ENCODE measurements around the gene CCDC30. TPM values are rescaled to one million over a fixed set of nuclear protein-coding genes. Genes with fewer than 3 reads are reported as not detected.

The CCDC30 gene
- total RNA-seq, 1 donor from 2014 or later, result 1.8 TPM

DNA sequence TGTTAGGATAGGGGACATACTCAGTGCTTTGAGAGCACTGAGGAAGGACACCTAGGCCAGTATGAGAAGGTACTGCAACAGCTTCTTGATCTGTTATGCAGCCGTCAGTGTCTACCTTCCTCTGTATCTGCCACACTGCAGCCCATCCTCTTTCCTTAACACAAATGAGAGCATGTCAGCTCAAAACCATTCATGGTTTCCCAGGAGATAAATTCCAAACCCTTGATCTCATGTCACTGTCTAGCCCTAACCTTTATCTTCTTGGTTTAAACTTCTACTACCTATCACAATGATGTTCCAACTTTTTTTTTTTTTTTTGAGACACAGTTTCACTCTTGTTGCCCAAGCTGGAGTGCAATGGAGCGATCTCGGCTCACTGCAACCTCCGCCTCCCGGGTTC, 8.7 kb upstream of the CCDC30 start:
- no peak for DNase-seq (ENCODE audit: low read depth)
- no peak overlapping the region for H3K4me3 ChIP-seq (ENCODE audit: low read depth, low read length)
- no peaks in the 10 kb centered on the region for H3K27me3 ChIP-seq (ENCODE audit: control insufficient read depth, insufficient read depth, low read length)
- TF ChIP-seq, protein P1, sequence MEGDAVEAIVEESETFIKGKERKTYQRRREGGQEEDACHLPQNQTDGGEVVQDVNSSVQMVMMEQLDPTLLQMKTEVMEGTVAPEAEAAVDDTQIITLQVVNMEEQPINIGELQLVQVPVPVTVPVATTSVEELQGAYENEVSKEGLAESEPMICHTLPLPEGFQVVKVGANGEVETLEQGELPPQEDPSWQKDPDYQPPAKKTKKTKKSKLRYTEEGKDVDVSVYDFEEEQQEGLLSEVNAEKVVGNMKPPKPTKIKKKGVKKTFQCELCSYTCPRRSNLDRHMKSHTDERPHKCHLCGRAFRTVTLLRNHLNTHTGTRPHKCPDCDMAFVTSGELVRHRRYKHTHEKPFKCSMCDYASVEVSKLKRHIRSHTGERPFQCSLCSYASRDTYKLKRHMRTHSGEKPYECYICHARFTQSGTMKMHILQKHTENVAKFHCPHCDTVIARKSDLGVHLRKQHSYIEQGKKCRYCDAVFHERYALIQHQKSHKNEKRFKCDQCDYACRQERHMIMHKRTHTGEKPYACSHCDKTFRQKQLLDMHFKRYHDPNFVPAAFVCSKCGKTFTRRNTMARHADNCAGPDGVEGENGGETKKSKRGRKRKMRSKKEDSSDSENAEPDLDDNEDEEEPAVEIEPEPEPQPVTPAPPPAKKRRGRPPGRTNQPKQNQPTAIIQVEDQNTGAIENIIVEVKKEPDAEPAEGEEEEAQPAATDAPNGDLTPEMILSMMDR (IDR thresholded peaks at IDR 0.05; ENCODE audit: insufficient read depth, low read length, poor library complexity, severe bottlenecking), result no peak
- H3K36me3 ChIP-seq (ENCODE audit: control insufficient read depth, insufficient read depth, low read length), result no peaks in the 10 kb centered on the region

DNA sequence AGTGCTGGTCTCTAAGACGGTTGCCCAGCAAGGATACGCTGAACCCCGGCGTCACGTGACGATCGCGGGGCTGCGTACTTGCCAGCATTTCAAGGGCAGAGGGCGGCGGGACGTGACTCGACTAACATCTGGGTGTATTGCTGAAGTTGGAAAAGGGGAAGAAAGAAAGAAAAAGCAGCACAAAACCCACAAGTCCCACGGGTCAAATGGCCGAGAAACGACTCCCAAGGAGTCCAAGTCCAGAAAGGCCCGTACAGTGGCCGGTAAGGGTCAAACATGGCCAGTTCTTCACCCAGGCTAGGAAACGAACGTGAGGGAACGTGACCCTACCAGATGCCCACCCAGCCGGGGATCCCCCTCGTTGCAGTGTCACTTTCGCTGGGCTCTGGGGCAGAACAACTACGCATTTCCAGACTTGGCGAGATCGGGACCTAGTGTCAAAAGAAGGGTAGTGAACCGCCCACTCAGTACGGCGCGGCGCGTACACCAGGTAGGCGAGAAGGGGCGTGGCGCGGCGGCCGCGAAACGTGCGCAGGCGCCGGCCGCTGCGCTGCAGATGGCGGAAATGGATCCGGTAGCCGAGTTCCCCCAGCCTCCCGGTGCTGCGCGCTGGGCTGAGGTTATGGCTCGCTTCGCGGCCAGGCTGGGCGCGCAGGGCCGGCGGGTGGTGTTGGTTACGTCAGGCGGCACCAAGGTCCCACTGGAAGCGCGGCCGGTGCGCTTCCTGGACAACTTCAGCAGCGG, 6.9 kb upstream of the CCDC30 start, which contains the start of the genes PPCS and ZMYND12:
PPCS (plus strand) TSS at position 534 of the 744 bp plus-strand sequence; CDS start at position 557, 23 bp downstream.
ZMYND12 (minus strand) TSS at position 13 of the 744 bp plus-strand sequence. CDS start 25 bp downstream, outside the sequence.
- H3K36me3 ChIP-seq (ENCODE audit: control insufficient read depth, insufficient read depth, low read length), result no peaks in the 10 kb centered on the region
- TF ChIP-seq, protein P1 (IDR thresholded peaks at IDR 0.05; ENCODE audit: insufficient read depth, low read length, poor library complexity, severe bottlenecking), result no peak
- H3K27me3 ChIP-seq (ENCODE audit: control insufficient read depth, insufficient read depth, low read length), result no peaks in the 10 kb centered on the region
- DNase-seq (ENCODE audit: low read depth), result no peak
- peak within 1 kb of the TSS; percentile 65 for H3K4me3 ChIP-seq (ENCODE audit: low read depth, low read length)

DNA sequence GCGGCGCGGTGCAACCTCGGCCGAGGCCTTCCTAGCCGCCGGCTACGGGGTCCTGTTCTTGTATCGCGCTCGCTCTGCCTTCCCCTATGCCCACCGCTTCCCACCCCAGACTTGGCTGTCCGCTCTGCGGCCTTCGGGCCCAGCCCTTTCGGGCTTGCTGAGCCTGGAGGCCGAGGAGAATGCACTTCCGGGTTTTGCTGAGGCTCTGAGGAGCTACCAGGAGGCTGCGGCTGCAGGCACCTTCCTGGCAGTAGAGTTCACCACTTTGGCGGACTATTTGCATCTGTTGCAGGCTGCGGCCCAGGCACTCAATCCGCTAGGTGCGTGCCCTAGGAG, 6.4 kb upstream of the CCDC30 start:
- Histone ChIP-seq H3K4me3 (ENCODE audit: low read depth, low read length) (peak overlapping the region; percentile 65), H3K27me3 (ENCODE audit: control insufficient read depth, insufficient read depth, low read length) (no peaks in the 10 kb centered on the region), H3K36me3 (ENCODE audit: control insufficient read depth, insufficient read depth, low read length) (no peaks in the 10 kb centered on the region)
- DNase-seq (ENCODE audit: low read depth), result no peak
- TF ChIP-seq, protein P1 (IDR thresholded peaks at IDR 0.05; ENCODE audit: insufficient read depth, low read length, poor library complexity, severe bottlenecking), result no peak

DNA sequence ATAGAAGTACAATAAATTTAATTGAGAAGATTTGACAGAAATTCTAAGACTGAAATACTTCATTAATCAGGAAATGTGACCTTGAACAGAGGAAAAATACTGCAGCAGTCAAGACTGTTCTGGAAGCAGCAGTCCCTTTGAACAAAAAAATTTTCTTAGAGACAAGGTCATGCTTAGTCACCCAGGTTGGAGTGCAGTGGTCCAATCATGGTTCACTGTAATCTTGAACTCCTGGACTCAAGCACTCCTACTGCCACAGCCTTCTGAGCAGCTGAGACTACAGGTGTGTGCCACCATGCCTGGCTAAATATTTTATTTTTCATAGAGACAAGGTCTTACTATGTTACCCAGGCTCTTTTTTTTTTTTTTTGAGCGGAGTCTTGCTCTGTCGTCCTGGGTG, 1.9 kb upstream of the CCDC30 start:
- Histone ChIP-seq H3K36me3 (ENCODE audit: control insufficient read depth, insufficient read depth, low read length) (no peaks in the 10 kb centered on the region), H3K27me3 (ENCODE audit: control insufficient read depth, insufficient read depth, low read length) (no peaks in the 10 kb centered on the region), H3K4me3 (ENCODE audit: low read depth, low read length) (no peak overlapping the region)
- no peak for DNase-seq (ENCODE audit: low read depth)
- TF ChIP-seq, protein P1 (IDR thresholded peaks at IDR 0.05; ENCODE audit: insufficient read depth, low read length, poor library complexity, severe bottlenecking), result no peak

DNA sequence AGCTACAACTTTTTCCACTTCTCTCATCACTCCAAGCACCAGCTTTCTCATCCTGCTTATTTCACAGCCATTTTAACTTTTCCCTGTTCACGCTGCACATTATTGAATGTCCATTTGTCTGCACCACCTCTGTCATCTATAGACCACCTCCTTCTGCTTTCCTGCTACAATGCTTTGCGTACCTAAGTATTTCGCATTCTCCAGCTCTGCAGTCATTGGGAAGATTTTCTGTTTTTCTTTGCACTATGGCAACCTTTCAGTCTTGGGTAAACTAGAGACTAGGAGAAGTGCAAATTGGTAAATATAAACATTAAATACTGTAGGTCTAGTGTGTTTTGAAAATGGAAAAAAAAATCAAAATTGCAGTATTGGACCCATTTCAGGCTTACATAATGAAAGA, 835 bp downstream of the CCDC30 start:
- TF ChIP-seq, protein P1 (IDR thresholded peaks at IDR 0.05; ENCODE audit: insufficient read depth, low read length, poor library complexity, severe bottlenecking), result no peak
- Histone ChIP-seq H3K4me3 (ENCODE audit: low read depth, low read length) (peak overlapping the region; percentile 77), H3K36me3 (ENCODE audit: control insufficient read depth, insufficient read depth, low read length) (no peaks in the 10 kb centered on the region), H3K27me3 (ENCODE audit: control insufficient read depth, insufficient read depth, low read length) (no peaks in the 10 kb centered on the region)
- DNase-seq (ENCODE audit: low read depth), result no peak

DNA sequence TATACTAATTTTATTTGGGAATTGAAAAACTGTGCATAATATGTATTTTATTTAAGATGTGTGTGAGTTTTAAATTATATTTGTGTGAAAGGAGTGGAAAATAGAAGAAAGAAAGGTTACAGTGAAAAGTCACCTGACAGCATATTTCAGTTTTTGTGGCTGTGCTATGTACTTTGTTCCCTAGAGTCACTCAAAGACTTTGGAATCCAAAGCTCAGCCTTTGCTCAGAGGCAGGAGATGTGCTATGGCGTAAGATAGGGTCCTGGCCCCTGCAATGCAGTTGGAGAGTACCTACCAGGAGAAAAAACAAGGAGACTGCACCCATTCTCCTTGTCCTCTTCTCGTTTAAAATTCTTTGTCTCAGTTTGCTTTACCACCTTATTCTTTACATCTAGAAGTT, 2.9 kb downstream of the CCDC30 start:
- DNase-seq (ENCODE audit: low read depth), result no peak
- Histone ChIP-seq H3K27me3 (ENCODE audit: control insufficient read depth, insufficient read depth, low read length) (no peaks in the 10 kb centered on the region), H3K4me3 (ENCODE audit: low read depth, low read length) (no peak overlapping the region), H3K36me3 (ENCODE audit: control insufficient read depth, insufficient read depth, low read length) (no peaks in the 10 kb centered on the region)
- TF ChIP-seq, protein P1 (IDR thresholded peaks at IDR 0.05; ENCODE audit: insufficient read depth, low read length, poor library complexity, severe bottlenecking), result no peak
